GM19395 (cell line): Measurements from ENCODE around the gene TARBP1.
"Not testable (repeated sequence)": the region's sequence is repeated elsewhere in the genome, so short reads cannot be mapped to it uniquely, and the experiment has no call there.

Experiments
- ATAC-seq: cut with Tn5 transposase; IDR thresholded peaks from one replicate; pipeline ENCODE4 v1.9.1; 2021; ENCODE audit warnings: mild to moderate bottlenecking, moderate library complexity; ENCODE audit not compliant: unreplicated experiment

TARBP1 gene

DNA sequence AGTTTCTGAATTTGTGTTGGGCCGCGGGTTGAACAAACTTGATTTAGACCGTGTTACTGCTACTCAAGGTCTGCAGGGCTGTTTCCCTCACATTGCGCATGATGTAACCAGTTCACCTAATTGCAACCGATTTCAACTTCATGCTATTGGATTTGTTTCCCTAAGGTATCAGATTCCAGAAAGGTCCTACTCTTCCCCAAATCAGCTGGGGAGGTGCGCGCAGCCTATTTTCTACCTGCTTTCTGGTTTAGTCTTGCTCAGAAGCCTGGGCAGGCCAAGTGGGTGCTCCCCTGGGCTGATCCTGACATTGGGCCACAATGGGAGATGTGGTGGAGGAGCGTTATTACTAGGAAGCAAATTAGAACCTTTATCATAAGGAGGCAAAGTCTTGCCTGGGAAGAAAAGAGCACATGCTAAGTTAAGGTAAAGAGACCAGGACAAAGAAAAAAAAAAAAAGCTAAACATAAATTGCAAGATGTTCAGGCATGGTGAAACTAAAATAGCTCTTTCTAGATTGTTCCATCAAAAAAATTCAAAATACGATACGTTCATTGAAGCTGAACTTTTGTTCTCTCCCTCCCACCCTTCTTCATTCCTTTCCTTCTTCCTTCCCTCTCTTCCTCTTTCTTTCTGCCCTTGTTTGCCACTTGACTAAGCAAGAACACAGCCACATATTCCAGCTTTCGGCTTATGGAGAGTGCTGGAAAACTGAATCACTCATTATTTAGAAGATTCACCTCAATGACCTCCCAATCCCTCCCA, 28.8 kb upstream of the TARBP1 start:
- ATAC-seq, result no peak

DNA sequence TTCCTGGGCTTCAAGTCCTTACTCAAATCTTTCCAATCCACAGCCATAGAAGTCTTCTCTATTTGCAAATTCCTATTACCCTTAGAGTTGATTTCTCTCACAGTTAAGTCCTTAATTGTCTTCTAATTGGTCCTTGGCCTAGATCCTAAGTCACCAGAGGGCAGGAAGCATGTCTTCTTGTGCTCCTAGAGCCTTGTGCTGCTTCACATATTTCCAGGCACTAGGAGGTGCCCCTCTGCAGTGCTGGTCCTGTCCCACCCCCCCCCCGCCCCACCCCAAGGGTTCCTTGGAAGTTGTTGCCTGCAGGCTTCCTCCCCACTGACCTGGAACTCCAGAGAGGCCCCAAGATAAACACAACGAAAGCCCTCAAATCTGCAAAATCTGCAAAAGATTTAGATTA, 28.1 kb upstream of the TARBP1 start:
- no peak for ATAC-seq

DNA sequence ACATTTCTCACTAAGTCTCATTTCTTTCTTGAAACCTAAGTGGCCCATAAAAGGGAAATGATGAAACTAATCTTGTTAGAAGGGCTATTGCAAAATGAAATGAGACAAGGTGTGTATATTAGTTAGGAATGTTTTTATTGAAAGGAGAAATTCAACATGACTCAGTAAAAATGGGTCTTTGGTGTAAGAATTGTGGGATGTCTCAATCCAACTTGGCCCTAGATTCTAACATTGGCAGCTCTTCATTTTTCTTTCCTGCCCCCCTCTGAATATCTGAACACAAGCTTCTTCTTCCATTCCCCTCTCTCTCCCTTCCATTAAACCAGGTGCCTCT, 26.8 kb upstream of the TARBP1 start:
- no peak for ATAC-seq

DNA sequence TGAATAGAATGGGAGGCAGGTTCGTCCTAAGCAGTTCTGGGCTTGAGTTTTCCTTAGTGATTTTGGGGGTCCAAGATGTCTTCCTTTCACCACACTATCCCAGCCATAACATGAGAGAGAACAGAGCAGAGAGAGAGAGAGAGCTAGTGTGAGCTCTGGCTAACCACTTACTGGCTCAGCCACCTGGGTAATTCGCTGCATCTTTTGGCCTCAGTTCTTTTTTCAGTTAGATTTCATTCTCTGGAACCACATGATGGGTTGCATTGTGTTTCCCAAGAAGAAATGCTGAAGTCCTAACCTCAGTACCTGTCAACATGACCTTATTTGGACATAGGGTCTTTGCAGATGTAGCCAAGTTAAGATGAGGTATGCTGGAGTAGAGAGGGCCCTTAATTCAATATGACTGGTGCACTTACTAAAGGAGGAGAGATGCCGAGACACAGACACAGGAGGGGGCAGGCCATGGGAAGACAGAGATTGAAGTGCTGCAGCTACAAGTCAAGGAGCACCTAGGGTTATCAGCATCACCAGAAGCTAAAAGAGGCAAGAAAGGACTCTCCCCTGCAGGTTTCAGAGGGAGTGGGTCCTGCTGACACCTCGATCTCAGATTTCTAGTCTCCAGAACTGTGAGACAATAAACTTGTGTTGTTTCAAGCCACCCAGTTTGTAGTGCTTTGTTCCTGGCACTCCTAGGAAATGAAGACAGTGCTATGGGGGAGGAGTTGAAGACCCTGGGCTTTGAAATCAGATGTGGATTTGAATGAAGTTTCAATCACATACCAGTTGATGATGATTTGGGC, 26.2 kb upstream of the TARBP1 start:
- ATAC-seq, result no peak

DNA sequence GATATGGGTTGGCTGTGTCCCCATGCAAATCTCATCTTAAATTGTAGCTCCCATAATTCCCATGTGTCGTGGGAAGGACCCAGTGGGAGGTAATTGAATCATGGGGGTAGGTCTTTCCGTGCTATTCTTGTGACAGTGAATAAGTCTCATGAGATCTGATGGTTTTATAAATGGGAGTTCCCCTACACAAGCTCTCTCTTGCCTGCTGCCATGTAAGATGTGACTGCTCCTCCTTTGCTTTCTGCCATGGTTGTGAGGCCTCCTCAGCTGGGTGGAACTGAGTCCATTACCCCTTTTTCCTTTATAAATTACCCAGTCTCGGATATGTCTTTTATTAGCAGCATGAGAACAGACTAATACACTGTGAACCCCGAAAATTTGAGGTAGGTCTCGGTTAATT, 25.3 kb upstream of the TARBP1 start:
- ATAC-seq, result not testable (repeated sequence)

DNA sequence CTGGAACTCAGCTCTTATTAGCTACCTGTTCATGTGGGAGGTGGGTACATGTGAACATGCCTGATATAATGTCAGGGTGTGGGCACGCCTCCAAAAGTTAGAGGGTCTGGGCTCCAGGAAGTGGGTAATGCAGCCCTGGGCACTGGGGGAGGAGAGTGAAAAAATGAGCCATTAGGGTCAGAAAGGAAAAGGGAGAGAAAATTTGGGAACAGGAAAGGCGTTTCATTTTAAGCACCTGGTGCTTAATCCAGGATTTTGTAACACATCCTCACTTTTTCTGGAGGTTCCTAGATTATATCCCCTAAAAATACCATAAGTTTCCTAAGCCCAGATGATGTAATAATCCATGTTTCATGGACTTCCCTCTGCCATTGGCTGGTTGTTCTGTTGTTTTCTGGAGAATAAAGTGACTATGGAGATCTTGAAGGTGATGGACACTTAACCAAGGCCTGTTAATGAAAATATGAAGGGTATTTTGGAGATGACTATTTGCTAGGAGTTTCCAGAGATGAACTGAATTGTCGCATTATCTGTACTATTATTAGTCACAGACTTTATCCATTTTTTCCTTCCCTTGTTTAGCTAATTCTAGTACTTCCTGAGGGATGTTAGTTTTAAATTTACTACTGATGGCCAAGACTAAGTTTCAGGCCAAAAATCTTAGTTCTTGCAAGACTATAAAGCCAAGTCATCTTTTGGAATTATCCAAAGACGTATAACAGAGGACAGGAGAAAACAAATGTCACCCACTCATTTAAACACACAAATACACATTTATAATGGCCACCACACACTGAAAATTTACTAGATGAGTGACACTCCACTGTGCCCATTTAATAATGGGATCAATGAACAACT, 24.4 kb upstream of the TARBP1 start:
- no peak for ATAC-seq

DNA sequence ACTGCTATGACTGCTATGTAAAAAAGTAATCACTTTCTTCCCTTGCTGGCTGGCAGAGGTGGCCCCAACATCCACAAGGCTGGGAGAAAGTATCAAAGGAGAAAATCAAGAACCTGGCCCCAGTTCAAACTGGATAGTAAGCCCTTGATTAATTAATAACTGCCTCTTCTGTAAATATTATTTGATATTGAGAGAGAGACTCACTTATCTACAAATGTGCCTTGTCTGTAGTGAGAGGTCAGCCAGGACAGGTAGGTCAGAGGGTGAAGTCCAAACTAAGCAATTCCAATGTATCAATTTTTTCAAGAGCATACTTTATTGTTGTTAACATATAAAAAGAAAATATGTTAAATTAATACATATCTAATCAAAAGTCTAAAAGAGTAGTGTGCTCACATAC, 23.8 kb upstream of the TARBP1 start:
- ATAC-seq, result no peak

DNA sequence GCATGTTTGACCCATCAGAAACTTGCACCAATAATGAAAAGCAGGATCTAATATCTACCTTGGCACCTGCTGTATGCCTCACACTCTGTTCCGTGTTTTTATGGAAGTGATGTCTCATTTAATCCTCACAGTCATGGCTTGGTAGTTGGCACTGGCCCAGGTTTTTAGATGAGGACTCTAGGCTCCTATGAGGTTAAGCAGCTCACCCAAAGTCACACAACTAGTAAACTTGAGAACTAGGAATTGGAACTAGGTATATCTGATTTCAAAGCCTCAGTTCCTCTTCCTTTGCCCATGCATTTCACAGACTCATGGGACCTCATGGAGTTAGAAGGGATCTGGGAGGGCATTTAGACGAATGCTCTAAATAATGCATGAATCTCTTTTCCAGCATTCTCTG, 21.3 kb upstream of the TARBP1 start:
- no peak for ATAC-seq

DNA sequence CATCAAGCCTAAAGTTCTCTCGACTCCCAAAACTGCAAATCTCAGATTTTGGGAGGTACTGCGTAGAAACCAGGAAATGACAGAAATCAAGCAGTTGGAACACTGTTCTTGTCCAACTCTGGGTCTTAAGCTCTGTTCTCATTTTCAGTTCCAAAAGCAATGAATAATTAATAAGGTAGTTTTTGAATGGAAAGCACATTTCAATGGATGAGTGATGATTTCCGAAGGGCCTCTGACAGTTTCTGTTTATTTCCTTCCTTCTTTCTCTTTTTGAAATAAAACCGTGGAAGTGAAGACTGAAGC, 20.9 kb upstream of the TARBP1 start:
- no peak for ATAC-seq

DNA sequence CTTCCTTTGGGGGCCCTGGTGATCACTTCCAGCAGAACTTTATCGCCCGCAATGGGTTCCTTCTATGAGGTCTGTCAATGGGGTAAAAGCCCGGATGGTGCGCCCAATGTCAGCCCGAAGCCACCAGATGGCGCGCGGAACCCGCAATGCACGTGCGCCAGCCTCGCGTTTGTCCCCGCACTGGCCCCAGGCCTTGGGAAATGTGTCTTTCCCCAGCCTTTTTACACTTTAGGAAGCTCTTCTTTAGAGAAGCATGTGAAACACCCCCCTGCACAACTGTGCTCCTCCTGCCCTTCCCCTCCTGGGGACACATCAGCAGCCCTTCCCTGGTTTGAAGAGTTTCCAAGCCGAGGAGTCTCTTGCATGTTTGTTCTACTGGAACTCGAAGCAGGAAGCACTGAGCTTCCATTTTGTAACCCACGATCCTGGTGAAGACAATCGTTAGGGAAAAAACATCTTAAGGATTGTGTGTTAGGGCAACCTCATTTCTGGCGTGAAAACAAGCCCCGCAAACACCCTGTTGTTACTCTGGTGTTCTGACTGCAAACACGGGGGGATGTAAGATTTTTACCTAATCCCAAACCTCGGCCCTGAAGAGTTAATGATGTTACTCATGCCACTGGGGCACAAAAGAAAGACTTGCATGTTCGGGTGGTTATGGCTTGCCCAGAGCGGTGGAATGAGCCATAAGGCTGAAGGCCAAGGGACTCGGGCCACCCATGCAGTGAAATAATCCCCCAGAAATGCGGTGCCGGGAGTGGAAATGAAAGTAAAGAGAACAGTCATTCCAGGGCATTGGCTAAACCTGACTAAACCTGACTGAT, 20.4 kb upstream of the TARBP1 start:
- peak; percentile 51 for ATAC-seq

DNA sequence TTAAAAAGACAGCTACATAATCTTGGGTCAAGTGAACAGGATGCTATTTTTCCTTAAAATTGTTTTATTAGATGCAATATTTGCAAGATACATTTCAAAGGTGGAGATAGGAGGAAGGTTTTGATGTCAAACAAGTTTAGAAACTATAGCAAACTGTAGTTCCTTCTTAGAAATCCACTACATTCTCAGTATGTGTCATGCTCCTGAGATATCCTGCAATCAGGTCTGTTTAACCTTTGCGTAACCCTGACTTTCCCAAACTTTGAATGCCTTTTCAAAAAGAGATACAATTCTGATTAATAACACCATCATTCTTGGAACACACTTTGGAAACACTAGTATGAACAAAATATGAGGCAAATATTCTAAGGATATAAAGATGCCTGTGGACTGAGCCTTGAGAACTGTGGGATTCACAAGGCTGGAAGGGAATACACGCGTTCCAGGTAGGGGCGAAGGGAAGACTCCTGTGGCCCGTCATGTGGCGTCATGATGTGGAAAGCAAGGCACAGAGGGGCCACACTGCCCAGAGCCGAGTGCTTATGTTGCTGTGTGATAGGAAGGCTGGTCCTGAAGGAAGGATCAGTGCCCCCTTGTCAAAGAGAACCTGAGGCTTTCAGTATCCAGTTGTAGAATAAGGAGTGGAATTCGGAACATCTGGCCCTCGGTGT, 19.6 kb upstream of the TARBP1 start:
- no peak for ATAC-seq

DNA sequence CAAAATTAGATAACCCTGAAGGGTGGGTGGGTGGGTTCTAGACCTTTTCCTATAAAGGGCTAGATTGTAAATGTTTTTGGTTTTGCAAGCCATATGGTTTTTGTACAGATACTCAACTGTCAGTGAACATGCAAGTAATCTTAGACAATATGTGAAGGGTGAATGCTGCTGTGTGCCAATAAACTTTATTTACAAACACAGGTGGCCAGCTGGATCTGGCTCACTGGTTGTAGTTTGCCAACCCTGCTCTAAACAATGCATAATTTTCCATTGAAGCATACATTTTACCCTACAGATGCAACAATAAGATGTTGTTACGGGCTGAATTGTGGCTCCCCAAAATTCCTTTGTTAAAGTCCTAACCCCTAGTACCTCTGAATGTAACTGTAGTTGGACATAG, 18.6 kb upstream of the TARBP1 start:
- ATAC-seq, result no peak

DNA sequence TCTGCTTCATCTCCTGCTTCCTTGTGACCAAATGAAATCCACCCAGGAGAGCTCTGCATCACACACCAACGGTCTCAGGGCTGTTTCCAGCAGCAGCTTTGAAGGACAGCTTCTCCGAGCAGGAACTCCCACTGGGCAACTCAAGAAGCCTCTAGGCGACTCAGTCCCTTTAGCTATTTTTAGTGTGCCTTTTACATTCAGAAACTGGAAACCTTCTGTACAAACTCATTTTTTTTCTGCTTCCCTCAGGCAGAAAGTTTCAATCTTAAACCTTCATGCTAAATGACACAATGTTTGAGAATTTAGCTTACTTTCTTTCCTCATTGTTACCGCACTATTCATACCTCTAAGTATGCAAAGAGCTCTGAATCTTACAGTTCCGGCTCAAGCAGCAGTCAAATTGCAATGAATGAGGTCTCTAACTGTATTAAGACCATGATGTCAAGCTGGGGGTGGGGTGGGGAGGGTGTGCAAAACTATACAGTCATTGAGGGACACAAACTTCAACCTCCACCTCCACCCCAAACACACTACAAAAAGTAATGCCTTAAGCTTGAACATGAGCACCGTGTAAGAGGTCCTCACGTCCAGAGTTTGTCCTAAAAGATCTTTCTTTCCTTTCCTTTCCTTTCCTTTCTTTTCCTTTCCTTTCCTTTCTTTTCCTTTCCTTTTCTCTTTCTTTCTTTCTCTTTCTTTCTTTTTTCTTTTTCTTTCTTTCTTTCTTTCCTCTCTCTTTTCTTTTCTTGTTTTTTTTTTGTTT, 16.4 kb upstream of the TARBP1 start:
- ATAC-seq, result peak; percentile 80

DNA sequence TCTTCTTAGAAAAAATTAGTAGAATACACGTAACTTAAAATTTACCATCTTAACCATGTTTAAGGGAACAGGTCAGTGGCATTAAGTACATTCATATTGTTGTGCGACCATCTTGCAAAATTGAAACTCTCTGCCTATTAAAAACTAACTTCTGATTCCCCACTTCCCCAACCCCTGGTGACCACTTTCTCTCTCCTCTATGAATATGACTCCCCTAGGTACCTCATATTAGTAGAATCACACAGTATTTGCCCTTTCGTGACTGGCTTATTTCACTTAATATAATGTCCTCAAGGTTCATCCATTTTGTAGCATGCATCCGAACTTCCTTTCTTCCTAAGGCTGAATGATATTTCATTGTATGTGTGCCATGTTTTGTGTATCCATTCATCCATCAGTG, 15.1 kb upstream of the TARBP1 start:
- ATAC-seq, result peak; percentile 36

DNA sequence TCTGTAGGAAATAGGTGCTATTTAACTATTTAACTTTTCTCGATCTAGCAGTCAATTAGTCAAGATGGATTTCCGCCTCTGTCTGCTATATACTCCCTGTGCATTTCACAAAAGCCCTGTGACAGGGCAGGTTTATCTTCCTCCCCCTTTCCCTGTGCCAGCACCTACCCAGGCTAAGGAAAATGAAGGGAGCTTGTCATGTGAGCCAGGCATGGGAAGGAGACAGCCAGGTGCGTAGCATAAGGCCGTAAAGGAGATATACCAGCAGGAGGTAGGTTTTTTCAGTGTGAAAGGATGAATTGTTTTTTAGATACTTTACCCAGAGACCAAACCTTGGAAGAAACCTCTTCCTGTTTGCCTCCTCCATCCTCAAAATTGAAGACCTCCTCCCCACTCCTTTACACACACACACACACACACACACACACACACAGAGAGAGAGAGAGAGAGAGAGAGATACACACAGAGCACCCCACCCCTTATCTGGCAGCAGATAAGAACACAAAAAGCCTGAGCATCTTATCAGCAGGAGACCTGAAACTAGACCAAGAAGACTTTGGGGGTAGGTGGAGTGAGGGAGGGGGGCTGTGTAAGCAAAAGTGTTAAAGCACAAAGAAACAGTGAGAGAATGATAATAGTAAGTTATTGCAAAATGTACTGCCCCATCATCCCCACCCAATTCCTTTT, 12.0 kb upstream of the TARBP1 start:
- no peak for ATAC-seq

DNA sequence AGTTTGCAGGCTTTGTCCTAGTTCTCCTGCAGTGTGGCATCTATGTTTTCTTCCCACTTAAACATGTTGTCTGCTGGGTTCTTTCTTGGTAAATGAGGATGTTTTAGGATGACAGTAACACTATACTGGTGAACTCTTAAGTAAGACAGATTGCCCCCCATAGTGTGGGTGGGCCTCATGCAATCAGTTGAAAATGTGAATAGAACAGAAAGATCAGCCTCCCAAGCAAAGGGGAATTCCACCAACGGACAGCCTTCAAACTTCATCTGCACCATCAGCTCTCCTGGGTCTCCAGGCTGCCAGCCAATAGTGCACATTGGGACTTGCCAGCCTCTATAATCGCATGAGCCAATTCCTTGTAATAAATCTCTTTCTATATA, 10.7 kb upstream of the TARBP1 start:
- ATAC-seq, result no peak

DNA sequence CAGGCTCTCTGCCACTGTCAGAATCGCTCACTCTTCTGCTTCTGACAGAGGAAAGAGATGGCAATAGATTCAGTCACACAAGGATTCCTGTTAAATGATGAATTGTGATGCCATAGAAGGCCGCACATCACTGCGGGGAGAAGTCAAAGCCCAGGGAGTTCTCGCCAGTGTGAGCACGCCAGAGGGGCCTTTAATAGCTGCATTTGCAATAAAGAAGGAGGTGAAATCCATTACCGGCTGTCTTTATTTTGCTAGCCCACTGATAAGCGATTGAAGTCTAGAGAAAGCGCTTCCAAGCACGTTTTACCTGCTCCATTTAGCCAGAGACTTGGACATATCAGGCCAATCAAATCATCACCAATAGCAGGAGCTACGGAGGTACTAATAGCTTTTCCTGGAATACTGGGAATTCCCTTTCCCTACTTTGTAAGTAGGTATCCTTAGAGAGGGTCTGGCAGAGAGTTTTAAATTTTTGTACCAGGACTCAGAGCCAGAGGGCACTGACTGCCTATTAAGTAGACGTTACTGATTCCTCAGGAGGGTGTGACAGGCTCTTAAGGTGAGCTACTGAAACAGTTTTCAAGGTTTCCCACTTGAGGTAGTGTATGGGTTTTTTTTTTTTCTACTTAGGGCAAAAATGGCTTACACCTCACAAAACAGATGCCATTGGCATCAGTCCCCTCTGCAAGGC, 10.2 kb upstream of the TARBP1 start:
- no peak for ATAC-seq
